GM19328 (cell line): ENCODE results near the gene EVI5.
A peak's percentile ranks its signal among the peaks of the same experiment; 100 is the strongest.
"Not testable (repeated sequence)": the region's sequence is repeated elsewhere in the genome, so short reads cannot be mapped to it uniquely, and the experiment has no call there.

ENCODE experiments used
- ATAC-seq: cut with Tn5 transposase; IDR thresholded peaks from one replicate; pipeline ENCODE4 v1.9.1; 2021; ENCODE audit warnings: mild to moderate bottlenecking, moderate library complexity; ENCODE audit not compliant: unreplicated experiment

Gene EVI5

GRCh38 chr1:92583821-92584760 is 200.8 kb downstream of the EVI5 start:
- ATAC-seq, result peak; percentile 69

GRCh38 chr1:92577261-92577895 is 207.5 kb downstream of the EVI5 start:
- ATAC-seq, result no peak

DNA sequence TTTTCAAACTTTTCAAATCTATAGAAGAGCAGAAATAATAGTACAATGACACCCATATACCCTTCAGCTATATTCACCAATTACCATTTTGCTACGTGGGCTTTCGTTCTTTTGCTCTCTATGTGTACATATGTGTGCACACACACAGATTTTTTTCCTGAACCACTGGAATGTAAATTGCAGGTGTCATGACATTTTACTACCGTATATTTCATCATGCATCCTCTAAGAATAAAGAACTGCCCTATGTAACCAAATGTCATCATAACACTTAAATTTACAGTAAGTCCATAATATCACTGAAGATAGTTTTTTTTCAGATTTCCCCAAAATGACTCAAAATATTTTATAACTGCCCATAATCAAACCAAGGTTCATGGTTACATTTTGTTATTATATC is 209.8 kb downstream of the EVI5 start:
- no peak for ATAC-seq

DNA sequence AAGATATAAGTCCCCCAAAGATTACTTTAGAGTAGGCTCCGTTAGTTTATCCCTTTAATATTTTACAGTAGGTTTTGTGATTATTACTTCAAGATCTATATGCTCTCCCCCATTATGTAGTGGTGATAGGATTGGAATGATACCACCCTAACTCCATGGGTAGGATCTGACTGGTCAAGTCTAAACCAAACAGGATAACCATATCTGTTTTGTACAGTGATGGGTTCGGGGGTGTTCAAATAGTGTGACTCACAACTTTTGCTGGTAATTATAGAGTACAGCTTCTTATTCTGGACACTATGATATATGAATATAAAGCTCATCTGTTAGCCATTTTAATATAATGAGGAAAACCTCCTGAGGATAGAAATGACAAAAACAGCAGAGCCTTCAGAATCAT is 212.4 kb downstream of the EVI5 start:
- ATAC-seq, result no peak

DNA sequence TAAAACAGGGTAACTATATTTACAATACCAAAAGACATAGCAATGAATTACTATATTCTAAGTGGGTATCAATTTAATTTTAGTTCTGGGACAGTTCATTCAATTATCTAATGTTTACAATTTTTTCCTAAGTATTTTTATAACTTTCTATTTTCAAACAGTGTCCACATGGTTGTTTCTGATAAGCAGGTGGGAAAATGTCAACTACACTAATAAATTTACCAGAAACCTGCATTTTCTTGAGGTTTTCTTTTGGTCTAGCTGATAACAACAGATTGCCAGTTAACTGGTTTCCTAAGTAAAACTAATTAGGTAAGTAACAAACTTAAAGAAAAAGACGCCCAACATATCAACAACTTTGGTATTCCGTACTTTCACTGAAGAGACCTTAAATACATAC is 213.3 kb downstream of the EVI5 start:
- no peak for ATAC-seq

DNA sequence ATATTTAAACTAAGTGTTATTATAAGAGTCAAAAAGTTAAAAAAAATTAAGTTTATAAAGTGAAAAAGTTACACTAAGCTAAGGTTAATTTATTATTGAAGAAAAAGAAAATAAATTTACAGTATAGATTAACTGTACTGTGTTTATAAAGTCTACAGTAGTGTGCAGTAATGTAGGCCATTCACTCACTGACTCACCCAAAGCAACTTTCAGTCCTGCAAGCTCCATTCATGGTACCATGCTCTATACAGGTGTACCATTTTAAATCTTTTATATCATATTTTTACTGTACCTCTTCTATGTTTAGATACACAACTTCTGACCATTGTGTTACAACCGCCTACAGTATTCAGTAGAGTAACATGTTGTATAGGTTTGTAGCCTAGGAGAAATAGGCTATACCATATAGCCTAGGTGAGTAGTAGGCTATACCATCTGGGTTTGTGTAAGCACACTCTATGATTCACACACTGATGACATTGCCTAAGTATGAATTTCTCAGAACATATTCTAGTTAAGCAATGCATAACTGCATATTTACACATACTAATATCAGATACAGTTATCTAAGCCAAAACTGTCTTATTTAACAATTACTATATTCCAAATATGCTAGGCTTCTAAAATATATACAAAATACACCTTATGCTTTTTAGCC is 217.6 kb downstream of the EVI5 start:
- ATAC-seq, result no peak

GRCh38 chr1:92563457-92564216 is 221.3 kb downstream of the EVI5 start:
- peak; percentile 82 for ATAC-seq

DNA sequence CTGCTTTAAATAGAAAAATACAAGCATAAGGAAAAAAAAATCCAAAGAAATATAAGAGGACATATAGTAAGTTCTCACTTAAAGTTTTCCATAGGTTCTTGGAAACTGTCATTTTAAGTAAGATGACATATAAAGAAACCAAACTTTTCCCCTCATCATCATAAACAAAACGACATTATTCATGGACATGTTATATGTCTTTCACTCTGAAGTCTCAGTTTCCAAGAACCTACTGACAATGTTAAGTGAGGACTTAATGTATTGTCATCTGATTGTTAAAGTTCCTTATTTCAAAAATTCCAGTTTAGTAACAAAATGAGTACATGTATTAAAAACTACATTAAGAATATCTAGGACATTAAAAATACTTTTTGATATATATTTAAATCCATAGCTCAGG is 228.6 kb downstream of the EVI5 start:
- ATAC-seq, result no peak

DNA sequence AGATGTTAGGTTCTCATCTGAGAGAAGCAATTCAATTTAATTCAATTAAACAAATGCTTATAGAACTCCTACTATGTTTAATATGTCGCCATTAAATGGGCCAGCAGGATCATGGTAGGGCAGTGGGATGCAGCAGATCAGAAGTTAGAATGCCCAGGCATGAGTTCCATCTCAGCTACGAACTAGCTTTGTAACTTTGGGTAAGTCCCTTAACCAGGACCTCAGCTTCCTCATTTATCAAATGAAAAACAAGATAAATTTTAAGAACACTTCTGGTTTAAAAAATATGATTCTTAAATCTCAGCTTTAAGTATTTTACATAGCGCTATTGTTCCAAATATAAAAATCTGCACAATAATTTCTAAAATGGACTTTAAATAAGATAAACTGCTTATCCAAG is 230.7 kb downstream of the EVI5 start:
- no peak for ATAC-seq

GRCh38 chr1:92551916-92552315 is 233.0 kb downstream of the EVI5 start:
- ATAC-seq, result no peak

- ATAC-seq, result no peak
Measured at GRCh38 chr1:92544756-92545165, 240.1 kb downstream of the EVI5 start.

DNA sequence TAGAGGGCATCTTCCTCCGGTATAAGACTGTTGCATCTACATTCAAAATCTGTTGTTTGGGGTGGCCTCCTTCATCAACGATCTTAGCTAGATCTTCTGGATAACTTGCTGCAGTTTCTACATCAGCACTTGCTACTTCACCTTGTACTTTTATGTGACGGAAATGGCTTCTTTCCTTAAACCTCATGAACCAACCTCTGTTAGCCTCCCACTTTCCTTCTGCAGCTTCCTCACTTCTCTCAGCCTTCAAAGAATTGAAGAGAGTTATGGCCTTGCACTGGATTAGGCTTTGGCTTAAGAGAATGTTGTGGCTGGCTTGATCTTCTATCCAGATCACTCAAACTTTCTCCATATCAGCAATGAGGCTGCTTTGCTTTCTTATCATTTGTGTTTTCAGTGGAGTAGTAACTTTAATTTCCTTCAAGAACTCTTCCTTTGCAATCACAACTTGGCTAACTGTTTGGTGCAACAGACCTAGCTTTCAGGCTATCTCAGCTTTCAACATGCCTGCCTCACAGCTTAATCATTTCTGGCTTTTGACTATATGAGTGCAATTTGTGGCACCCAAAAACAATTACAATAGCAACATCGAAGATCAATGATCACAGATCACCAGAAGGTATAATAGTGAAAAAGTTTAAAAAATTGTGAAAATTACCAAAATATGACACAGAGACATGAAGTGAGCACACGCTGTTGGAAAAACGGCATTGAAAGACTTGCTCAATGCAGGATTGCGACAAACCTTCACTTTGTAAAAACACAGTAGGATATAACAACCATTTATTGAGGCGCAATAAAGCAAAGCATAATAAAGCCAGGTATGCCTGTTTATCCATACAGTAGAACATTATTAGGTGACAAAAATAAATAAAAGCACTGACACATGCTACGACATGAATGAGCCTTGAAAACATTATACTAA is 241.5 kb downstream of the EVI5 start:
- no peak for ATAC-seq

DNA sequence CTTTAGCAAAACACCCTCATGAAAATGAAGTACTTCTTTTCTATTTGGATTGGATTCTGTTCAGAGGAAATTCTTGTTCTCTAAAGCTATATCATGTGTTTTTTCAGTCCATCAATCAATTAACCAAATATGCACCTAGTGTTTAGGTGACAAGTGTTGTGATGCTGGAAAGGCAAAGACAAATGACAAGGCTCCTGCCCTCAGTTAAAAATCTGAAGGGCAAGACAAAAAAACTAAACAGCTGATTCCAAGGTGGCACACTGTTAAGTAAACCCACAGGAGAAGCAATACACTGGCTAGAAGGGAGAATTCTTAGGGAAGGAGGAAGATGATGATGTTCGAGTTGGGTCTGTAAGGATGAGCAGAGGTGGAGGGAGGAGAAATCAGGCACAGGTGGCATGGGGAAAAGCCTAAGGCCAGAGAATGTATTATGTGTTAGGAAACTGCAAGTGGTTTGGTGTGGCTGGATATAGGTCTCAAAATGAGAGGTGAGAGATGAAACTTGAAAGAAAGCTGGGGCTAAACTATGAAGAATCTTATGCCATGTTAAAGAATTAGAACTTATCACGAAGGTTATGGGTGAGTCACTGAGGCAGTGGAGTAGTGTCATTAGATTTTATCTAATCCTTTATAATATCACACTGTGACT is 246.4 kb downstream of the EVI5 start:
- no peak for ATAC-seq

- peak; percentile 67 for ATAC-seq
Measured at GRCh38 chr1:92538048-92538412, 246.9 kb downstream of the EVI5 start.

DNA sequence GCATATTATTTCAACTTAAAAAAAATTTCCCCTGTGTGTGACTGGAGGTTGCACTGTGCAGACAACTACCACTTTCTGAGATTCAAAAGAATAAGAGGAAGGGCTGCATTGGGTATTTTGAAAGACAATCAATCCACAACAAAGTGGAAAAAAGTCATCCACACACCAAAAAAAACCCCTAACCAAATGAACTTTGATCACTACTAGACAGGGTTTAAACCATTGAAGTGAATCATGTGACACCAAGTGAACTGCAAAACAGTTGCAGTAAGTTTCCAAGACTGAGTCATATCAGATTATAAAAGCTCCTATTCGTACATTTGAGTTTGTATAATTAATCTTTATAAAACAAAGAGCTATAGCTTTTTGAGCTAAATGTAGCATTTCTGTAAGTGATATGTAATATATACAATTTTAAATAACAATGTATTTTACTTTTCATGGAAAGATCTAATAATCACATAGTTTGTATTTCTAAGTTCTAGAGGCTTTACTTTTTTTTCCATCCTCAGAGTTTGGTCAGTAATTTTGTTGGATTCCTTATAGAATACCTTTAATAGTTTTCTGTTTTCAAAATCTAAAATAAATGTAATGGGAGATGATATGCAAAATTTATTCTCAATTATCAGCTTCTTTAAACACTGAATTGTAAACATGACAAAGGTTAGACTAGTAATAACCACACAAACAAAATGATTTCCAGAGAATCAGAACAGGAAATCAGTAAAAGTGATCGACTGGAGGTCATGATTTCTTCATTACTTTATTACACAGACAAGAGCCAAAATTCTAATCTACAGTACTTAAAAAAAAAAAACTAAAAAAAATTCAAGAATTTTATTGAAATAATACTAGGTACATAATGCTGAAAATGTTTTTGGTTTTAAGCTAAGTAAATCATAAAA is 247.7 kb downstream of the EVI5 start:
- ATAC-seq, result peak; percentile 59

DNA sequence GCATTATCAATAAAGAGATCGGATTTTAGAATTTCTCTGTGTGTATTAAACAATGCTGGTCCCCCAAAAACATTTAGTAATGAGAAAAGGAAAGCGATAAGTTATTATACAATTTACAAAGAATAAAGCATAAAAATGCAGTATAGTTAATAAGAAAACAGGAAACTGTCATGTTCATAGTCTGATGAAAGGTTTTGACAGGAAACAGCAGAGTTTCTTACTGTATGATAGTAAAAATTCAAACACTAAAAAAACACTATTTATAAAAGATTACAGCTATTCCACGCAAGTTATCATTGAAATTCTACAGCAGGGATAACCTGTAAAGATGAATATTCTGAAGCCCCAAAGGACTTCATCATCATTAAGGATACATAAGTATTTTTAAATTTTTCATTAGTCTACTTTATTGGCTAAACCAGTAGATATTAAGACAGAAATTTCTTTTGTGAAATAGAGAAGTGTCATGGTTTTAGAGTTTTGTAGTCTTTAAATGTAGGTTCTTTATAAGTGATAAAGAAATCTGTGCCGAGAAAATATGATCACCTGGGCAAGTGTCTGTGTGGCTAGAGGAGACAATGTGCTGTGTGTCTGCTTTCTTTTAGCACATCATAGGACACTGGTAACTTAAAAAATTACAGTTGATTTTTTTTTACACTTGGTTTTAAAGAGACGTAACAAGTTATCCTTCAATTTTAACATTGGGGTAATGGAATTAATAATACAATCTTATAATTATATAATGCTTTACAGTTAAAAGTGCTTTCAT is 248.5 kb downstream of the EVI5 start:
- peak; percentile 13 for ATAC-seq

GRCh38 chr1:92532371-92532770 is 252.5 kb downstream of the EVI5 start:
- ATAC-seq, result not testable (repeated sequence)

DNA sequence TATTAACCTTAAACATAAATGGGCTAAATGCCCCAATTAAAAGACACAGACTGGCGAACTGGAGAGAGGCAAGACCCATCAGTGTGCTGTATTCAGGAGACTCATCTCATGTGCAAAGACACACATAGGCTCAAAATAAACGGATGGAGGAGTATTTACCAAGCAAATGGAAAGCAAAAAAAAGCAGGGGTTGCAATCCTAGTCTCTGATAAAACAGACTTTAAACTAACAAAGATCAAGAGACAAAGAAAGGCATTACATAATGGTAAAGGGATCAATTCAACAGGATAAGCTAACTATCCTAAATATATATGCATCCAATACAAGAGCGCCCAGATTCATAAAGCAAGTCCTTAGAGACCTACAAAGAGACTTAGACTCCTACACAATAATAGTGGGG is 253.0 kb downstream of the EVI5 start:
- ATAC-seq, result not testable (repeated sequence)
